K562 (cell line): ENCODE data around the gene ZNF331. TPM values are rescaled to one million over a fixed set of nuclear protein-coding genes. Genes with fewer than 3 reads are reported as not detected.

Experiments used
- BHLHE40 ChIP-seq: IDR thresholded peaks from 2 replicates; pipeline ENCODE4 v1.6.1; 2011; ENCODE audit warnings: low read length, improper control_type of control experiment
- CREBBP ChIP-seq: IDR thresholded peaks from one replicate; pipeline ENCODE4 v1.6.1; 2012; ENCODE audit warnings: low read depth, mild to moderate bottlenecking, control low read depth, inconsistent platforms, low read length
- E2F3 ChIP-seq: fragments of 250-450 bp; sonication (Bioruptor Pico); IDR thresholded peaks from 2 replicates; pipeline ENCODE4 v1.4.0; 2020; ENCODE audit warnings: mild to moderate bottlenecking
- ESRRB ChIP-seq: fragments of 250-450 bp; sonication (Bioruptor Pico); IDR thresholded peaks from 2 replicates; pipeline ENCODE4 v1.5.0; 2020; ENCODE audit warnings: mild to moderate bottlenecking, moderate library complexity, borderline replicate concordance
- FOXJ3 ChIP-seq: sonication (generic); formaldehyde crosslinking; IDR thresholded peaks from 2 replicates; pipeline ENCODE4 v1.4.0; 2020; ENCODE audit warnings: mild to moderate bottlenecking, missing genetic modification reagents
- HDAC1 ChIP-seq, 2 experiments: fragments of 450-650 bp; IDR thresholded peaks; 2 replicates each; pipeline ENCODE4 v1.6.1; 2016 to 2017; ENCODE audit warnings: inconsistent platforms in 1 of 2, mild to moderate bottlenecking in 1 of 2, moderate library complexity in 1 of 2
- NCOA2 ChIP-seq, 2 experiments: fragments of 450-650 bp; IDR thresholded peaks; 2 replicates each; pipeline ENCODE4 v1.6.1; 2018; ENCODE audit warnings: mild to moderate bottlenecking in 2 of 2, moderate library complexity in 1 of 2; ENCODE audit not compliant: partially characterized antibody in 2 of 2
- NFYB ChIP-seq: IDR thresholded peaks from 2 replicates; pipeline ENCODE4 v1.6.1; 2011; ENCODE audit warnings: mild to moderate bottlenecking, moderate library complexity; ENCODE audit not compliant: insufficient read length; ENCODE audit errors: extremely low read depth
- NR2C2 ChIP-seq, 2 experiments: fragments of 200-800 bp in 1 of 2; sonication (Bioruptor generic) in 1 of 2; sonication (generic) in 1 of 2; formaldehyde crosslinking in 1 of 2; IDR thresholded peaks; 2 replicates each; pipeline versions ENCODE4 v1.6.1 to v1.8.0; 2016 to 2022; ENCODE audit warnings: mild to moderate bottlenecking in 1 of 2, missing compliant biosample characterization in 1 of 2, missing genetic modification characterization in 1 of 2, missing genetic modification reagents in 1 of 2
- PHTF2 ChIP-seq: fragments of 250-450 bp; sonication (Bioruptor Pico); IDR thresholded peaks from 2 replicates; pipeline ENCODE4 v1.5.0; 2021; ENCODE audit warnings: mild to moderate bottlenecking
- POLR3A ChIP-seq: IDR thresholded peaks from 2 replicates; pipeline ENCODE4 v1.6.1; 2011; ENCODE audit warnings: borderline replicate concordance, mild to moderate bottlenecking, moderate library complexity; ENCODE audit not compliant: insufficient read length, insufficient read depth; ENCODE audit errors: extremely low read depth
- POLR3G ChIP-seq: IDR thresholded peaks from 2 replicates; pipeline ENCODE4 v1.6.1; 2011; ENCODE audit not compliant: insufficient read length, insufficient replicate concordance; ENCODE audit errors: extremely low read depth
- RBM15 ChIP-seq: fragments of 200-400 bp; formaldehyde crosslinking; IDR thresholded peaks from 2 replicates; pipeline ENCODE4 v1.6.1; 2018; ENCODE audit warnings: mild to moderate bottlenecking, low read length, moderate library complexity; ENCODE audit not compliant: insufficient read depth
- RHOXF2B ChIP-seq: fragments of 250-450 bp; sonication (Bioruptor Pico); conservative IDR thresholded peaks from 2 replicates; pipeline ENCODE4 v1.5.1; 2021
- RNF219 ChIP-seq: fragments of 250-450 bp; sonication (Bioruptor Pico); IDR thresholded peaks from 2 replicates; pipeline ENCODE4 v1.5.0; 2022; ENCODE audit warnings: mild to moderate bottlenecking
- STAT6 ChIP-seq: sonication (generic); formaldehyde crosslinking; IDR thresholded peaks from 2 replicates; pipeline ENCODE4 v1.8.1; 2023; ENCODE audit warnings: mild to moderate bottlenecking, missing genetic modification reagents
- TOE1 ChIP-seq, 2 experiments: fragments of 450-650 bp in 1 of 2; sonication (generic) in 1 of 2; formaldehyde crosslinking in 1 of 2; IDR thresholded peaks; 2 replicates each; pipeline versions ENCODE4 v1.7.1 to v1.8.0; 2016 to 2022; ENCODE audit warnings: borderline replicate concordance in 2 of 2, mild to moderate bottlenecking in 2 of 2, antibody characterized with exemption in 1 of 2, inconsistent platforms in 1 of 2, low read depth in 1 of 2, missing genetic modification reagents in 1 of 2, moderate library complexity in 1 of 2
- U2AF2 ChIP-seq: fragments of 200-400 bp; formaldehyde crosslinking; optimal IDR thresholded peaks from 2 replicates; pipeline ENCODE3; 2017; ENCODE audit warnings: low read depth, mild to moderate bottlenecking, low read length
- ZBTB43 ChIP-seq: sonication (generic); formaldehyde crosslinking; IDR thresholded peaks from 2 replicates; pipeline ENCODE4 v1.8.0; 2023; ENCODE audit warnings: mild to moderate bottlenecking, missing genetic modification reagents
- ZNF197 ChIP-seq: fragments of 200-800 bp; sonication (Bioruptor generic); IDR thresholded peaks from 2 replicates; pipeline ENCODE4 v1.6.1; 2016; ENCODE audit warnings: low read depth, missing genetic modification characterization, missing compliant biosample characterization
- ZNF668 ChIP-seq: fragments of 250-450 bp; sonication (Bioruptor Pico); IDR thresholded peaks from 2 replicates; pipeline ENCODE4 v1.8.0; 2022; ENCODE audit warnings: mild to moderate bottlenecking, inconsistent platforms
- polyA plus RNA-seq, 8 experiments: library from polyadenylated mRNA; depleted of rRNA in 4 of 8; stranded (reverse) in 5 of 8; unstranded in 3 of 8; fragments of >200 nt; fragmentation: Nextera tagmentation in 2 of 8; fragmentation: Illumina TruSeq in 1 of 8; extraction: Ambion mirVana in 2 of 8; extraction: Trizol in 1 of 8; gene quantifications; 2 replicates each; pipeline versions ENCODE4 v1.2.1 to v1.2.3, GENCODE V29; 2011 to 2014; ENCODE audit warnings: inconsistent platforms in 1 of 8, missing spikeins in 1 of 8
- total RNA-seq, 7 experiments: library from RNA; depleted of rRNA in 6 of 7; stranded (reverse); fragments of >200 nt in 6 of 7; fragmentation: Illumina TruSeq in 2 of 7; extraction: Trizol in 2 of 7; gene quantifications; 2 replicates each; pipeline versions ENCODE4 v1.2.1 to v1.2.3, GENCODE V29; 2011 to 2021; ENCODE audit warnings: low replicate concordance in 1 of 7

Gene ZNF331
- total and polyA plus RNA-seq, 9 of the 15 experiments (the other 6 are each of a cell fraction or from before 2014, with no cell fraction given), result 0.23 to 2.7 (median 0.76) TPM

- TF ChIP-seq POLR3A, result no peak
- peak; percentile 41; the same call in 1 of the 2 replicates for TF ChIP-seq ESRRB (CRISPR knock-in tag)
- no peak for TF ChIP-seq STAT6
- no peak for TF ChIP-seq NR2C2 (CRISPR knock-in tag; IDR thresholded peaks at IDR 0.05)
- peak; percentile 23; the same call in 1 of the 2 replicates for TF ChIP-seq NR2C2 (tag; IDR thresholded peaks at IDR 0.05)
- 0 out of 2 replicates have a peak, but pooled peaks have one; percentile 64 for TF ChIP-seq RHOXF2B (CRISPR knock-in tag)
- TF ChIP-seq CREBBP, result no peak
- TF ChIP-seq PHTF2, result no peak
- TF ChIP-seq ZNF197 (CRISPR knock-in tag), result peak; percentile 99
- no peak for TF ChIP-seq FOXJ3 (CRISPR knock-in tag)
- TF ChIP-seq NCOA2 (IDR thresholded peaks at IDR 0.05; ENCODE audit: partially characterized antibody in 2 of 2), result no peak
- no peak for TF ChIP-seq ZBTB43 (CRISPR knock-in tag)
- no peak for TF ChIP-seq HDAC1 (IDR thresholded peaks at IDR 0.05)
- 0 out of 2 replicates have a peak, but pooled peaks have one; percentile 49 for TF ChIP-seq E2F3
- TF ChIP-seq ZNF668 (CRISPR knock-in tag), result peak; percentile 97
- TF ChIP-seq POLR3G, result no peak
- TF ChIP-seq RNF219 (CRISPR knock-in tag), result no peak
- TF ChIP-seq U2AF2, result no peak
- TF ChIP-seq BHLHE40, result no peak
- no peak for TF ChIP-seq RBM15
- no peak for TF ChIP-seq NFYB
- no peak for TF ChIP-seq TOE1 (IDR thresholded peaks at IDR 0.05; ENCODE audit: borderline replicate concordance)
- no peak for TF ChIP-seq TOE1 (CRISPR knock-in tag; IDR thresholded peaks at IDR 0.05; ENCODE audit: borderline replicate concordance, low read depth)
These were observed 20.7 kb upstream of the ZNF331 start (continued) for GRCh38 chr19:53517114-53517741.
